Medulla oblongata (tissue), 1 donor: ENCODE measurements around the gene SPOP.
A peak's percentile ranks its signal among the peaks of the same experiment; 100 is the strongest.

Source experiments
- DNase-seq: peaks from one replicate; pipeline ENCODE4 v3.0.0-alpha.2; 2015; ENCODE audit errors: extremely low spot score

Gene SPOP

DNA sequence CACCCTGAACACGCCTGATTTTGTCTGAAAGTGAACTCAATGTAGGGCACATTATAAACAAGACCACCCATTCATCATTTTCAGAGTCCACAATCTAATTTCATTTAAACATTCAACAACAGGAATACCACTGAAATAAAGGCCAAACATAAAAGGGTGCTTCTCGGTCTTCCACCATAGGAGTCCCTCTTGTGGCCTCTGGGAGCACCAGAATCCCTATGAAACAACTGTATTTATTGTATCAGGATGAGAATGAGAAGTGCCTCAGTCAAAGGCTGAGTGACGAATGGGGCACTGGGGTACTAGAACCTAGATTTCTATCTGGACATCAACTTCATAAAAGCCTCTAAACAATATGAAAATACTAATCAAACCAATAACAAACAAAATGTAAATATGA is 61.8 kb downstream of the SPOP start:
- DNase-seq, result peak; percentile 48

DNA sequence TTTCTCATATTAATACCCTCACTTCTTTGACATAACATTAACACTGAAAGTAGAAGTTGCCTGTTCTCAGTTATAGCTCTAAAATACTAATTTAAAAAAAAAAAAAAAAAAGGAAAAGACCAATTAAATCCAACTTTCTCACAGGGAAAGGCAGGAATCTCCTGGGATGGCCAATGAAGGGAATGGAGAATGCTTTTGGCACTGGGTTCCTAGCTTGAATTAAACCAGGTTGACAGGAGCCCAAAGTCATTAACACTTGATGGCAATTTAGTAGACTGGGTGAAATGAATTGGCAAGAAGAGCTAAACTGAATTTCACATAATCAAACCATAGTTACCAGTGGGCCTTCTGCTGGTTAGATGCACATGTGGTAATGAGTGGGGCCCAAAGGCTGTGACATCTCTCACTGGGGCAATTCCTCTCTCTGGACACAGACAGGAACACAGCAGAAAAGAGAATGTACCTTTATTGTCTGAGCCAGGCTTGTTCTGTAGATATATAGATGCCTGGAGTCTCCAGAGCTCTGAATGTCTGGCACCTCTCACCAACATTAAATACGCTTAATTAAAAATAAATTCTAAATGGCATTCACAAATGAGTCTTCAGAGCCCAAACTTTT is 64.6 kb downstream of the SPOP start:
- no peak for DNase-seq

DNA sequence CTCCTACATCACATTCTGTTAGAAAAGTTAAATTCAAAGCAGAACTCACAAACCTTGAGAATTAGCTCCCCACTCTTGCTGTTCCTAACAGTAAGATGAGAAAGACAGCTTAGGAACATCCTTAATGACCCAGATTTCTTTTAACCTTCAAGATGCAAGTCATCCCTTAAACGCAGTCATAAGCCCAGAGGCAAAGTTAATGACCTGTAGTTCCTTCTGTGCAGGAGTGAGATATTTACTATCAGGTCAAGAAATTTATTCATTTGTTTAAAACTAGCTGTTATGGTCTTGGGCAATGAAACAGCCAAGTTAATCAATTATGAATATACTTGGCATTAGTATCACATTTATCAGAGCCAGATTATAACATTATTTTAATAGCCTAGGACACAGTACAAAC is 65.2 kb downstream of the SPOP start:
- no peak for DNase-seq

DNA sequence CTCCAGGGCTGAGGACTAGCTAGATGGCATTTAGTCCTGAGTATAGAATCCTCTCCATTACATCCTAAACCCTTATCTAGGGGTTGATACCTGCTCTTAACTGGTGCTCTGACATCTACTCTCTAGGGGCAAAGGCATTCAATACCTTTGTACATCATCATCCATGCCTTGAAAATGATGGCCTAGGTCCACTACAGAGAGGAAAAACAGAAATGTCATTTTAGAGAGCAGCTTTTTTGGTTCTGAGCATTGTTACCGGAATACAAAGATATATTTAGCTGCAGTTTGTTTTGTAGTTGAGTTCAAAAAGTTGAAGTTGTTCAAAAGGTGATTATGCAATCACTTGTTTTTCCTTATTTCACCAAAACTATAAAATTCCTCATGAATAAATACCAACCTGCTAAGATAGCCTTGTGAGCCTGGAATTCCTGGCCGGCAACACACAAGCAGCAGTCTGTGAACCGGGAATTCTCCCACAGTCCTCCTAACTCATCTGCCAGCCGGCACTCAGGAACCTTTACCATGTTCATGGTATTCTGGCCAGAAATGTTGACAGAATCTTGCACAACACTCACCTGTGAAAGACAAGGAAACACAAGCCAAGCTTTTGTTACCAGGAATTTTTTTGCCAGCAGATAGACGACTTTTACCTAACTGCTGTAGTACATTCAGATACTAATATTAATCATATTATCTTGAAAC is 66.9 kb downstream of the SPOP start:
- no peak for DNase-seq

DNA sequence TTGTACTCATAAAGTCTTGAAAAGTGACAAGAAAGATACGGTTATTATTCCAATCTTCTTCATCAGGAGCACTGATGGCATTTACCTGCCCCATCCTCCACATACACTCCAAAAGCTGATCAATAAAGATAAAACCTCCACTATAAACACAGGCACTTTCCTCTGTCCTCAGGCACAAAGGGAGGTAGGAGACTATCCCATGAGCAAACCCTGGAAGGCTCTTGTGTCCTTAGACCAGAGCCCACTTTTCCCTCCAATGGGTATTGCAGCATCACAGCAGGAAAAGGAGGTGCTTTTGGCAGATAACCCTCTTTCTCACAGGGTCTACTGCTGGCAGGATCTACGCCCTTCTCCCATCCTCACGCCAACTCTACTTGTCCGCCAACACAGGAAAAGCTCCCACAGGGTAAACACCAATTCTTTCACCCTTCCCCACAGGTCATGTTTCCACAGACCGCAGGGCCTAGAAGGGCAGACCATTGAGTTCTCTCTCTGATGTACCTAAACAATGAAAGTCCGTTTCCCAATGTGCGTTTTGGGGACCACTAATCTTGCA is 73.5 kb downstream of the SPOP start:
- DNase-seq, result no peak

DNA sequence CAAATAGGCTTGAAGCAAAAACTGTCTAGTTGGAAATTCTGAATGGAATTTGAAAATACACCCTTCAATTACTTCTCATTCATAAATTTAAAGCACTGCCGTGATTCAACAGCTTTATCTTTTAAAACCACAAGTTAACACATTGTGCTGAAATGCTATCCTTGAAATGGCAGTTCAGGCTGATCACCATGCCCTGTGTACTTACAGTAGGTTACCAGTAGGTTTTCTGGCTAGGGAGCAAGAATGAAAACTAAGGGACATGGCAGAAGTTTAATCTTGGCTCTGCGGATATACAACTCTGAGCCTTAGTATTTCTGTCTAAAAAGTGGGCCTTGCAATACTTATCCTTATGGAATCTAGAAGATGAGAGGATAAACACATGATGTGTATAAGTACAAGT is 74.2 kb downstream of the SPOP start:
- no peak for DNase-seq

DNA sequence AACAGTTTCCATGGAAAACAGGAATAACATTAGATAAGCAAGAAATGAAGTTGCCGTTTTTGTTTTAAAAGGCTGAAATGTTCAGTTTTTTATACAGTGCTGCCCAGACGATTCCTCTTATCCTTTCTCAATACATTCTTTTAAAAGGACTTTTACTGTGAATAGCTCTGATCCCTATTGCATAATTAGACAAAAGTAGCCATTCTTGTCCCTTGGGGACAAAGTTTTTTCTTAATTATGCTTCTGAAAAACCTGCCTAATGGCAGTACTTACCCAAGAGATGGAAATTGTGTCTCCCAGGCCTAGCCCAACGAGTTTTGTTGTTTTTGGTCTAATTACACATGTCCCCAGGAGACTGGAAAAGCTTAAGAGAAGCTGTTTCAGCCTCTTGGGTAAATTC is 74.7 kb downstream of the SPOP start:
- DNase-seq, result no peak

DNA sequence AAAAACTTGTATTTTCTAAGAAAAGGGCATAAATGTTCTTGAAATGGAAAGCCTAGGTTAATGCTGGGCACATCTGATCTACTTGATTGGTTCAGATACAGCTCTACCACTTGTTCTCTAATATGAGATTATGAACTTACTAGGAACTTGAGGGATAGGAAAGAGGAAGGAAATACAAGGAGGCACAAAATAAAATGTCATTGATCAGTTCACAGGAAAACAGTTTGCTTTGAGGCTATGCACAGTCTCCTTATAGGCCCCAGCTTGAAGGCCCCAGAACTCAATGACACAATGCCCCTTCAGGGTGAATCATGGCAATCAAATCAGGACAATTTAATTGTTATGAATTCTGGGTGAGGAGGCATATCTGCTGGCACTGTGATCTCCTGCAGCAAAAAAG is 75.1 kb downstream of the SPOP start:
- no peak for DNase-seq

DNA sequence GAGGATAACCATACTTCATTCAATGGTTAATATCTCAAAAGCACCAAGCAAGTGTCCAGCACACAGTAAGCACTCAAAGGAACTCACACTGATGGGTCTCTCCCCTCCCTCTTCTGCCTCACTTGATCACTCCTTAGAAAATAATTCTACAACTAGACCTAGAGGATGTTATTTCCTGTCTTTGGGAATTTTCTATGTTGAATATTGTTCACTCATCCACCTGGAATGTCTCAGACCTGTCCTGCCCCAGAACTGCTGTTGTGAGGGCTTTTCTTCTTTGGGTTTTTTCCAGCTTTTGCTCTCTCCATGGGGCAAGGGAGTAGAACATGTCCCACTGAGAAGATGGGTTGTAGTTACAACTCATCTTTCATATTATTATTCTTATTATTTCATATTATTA is 76.9 kb downstream of the SPOP start:
- no peak for DNase-seq

DNA sequence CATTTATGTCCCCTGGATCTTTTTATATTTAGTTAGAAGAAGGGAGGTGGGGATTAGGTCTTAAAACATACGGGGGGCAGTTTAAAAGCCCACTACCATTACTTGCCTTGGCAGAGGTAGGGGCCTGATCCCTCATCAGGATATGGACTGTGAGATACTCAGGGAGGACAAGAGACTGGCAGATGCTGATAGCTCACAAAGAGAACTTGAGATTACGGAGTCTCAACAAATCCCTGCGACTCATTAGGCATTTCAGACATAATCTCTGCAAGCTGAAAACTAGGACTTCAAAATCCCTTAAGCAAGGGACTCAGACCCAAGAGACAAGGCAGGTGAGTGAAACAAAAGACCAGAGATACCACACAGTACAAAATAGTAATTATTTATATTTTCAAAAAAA is 79.0 kb downstream of the SPOP start:
- DNase-seq, result no peak

DNA sequence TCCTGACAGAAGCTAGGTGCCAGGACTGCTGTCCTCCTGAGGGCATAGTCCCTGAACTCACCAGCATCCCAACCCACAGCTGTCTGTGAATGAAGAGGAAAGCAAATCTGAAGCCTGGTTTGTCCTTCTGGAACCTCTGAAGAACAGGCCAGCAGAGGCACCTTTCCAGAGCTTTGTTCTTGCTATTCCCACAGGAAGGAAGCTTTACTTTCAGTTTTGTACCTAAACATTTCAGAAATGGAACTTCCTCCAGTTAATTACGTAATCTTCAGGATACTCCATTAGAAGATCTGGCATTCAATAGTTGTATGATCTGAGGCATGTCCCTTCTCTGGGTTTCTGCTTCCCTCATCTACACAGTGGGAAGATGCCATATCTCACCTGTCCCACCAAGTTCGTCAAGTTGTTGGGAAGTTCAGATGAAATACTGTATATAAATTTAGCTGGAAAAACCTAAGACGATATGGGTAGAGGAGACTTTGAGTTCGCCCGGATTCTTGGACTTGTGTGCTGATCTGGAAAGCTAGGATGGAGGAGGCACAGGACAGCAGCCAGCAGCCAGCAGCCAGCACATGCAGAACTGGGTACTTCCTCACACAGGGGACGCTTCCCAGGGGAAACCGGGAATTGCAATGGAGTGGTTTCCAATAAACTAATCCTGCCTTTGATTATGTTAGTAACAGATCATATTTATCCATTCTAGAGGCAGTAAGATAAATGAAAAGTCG is 79.8 kb downstream of the SPOP start:
- DNase-seq, result no peak

DNA sequence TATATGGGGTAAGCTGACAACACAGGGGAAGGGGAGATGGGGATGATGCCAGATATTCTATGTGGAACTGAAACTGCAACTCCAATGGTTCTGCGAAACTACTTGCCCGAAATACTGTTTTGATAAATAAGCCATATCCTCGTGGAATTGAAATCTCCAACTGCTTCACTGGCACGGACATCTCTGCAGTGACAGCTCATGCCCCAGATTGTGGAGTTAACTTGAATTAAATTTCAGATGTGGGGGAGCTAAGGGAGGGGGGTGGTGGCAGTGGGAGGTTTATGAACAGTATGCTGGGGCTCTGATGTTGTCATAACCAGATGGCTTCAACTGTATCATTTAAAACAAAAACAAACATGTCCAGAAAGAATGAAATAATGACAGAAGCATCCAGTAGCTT is 80.5 kb downstream of the SPOP start:
- no peak for DNase-seq

DNA sequence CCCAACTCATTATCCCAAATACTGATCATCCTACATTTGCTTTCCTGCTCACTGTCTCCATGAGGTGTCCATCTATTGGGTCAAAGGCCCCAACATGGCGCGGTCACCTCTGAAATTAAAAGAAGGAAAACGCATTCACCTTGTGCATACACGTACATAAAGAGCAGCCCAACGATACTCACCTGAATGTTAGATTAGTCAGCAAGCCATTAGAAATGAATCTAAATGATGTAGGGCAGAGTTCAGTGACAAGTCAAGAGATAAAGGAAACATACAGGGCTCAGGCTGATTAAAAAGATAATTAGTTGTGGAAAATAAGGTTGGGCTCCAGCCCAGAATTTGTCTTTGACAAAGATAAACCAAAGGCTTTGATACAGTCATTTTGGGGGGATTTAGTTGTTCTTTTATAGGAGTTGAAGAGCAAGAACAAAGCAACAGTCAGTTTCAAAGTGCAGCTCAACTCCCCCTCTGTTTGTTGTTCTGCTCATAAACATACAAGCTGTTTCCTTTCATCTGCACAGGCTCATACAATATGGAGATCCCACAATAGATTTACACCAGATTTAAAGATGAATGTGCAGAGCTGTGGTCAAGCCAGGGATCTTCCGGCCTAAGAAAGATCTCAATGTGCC is 81.2 kb downstream of the SPOP start:
- no peak for DNase-seq

DNA sequence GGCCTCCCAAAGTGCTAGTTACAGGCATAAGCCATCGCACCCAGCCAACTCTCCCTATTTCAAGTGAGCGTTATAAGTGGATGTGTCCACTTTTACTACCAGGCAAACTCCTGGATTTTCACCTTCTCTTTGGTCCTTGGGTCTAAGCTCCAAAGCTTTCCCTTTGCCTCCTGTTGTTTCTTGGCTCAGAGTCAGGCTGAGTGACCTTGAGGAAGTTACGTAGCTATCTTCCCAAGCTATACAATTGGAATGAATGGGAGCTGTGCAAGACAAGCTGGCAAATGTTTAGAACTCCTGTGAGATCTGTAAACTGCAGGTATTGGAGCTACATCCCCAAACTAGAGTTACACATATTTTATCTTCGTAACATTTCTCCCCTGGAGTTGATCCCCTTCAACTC is 81.9 kb downstream of the SPOP start:
- no peak for DNase-seq

DNA sequence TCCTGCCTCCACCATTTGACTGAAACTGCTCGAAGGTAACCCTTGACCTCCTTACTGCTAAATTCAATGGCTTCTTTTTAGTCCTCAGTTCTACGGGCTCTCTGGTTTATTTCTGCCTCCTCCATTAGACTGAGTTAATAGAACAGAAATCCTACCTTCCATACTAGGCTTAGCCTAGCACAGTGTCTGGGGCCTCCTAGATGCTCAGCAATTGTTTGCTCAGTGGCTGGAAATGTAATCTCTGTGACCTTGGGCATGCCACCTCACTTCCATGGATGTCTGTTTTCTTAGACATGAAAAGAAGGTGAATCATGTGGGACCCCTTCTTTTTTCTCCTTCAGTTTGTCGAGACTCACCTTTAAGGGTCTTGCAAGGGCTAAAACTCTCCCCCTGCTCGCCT is 82.6 kb downstream of the SPOP start:
- no peak for DNase-seq

DNA sequence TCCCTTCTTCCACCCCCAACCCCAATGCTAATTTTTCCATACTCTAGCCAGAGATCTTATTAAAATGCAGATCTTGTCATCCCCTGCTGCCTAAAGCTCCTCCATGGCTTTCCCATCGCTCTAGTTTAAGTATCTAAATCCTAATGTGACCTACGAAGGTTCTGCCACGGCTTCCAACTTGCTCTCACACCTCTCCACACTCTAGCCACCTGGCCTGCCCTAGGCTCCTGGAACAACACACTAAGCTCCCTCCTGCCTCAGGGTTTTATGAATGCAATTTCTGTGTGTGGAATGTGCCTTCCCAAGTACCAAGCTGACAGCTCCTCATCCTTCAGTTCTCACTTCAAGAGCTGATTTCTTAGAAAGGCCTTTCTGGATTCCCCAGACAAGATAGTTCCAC is 85.6 kb downstream of the SPOP start:
- no peak for DNase-seq

DNA sequence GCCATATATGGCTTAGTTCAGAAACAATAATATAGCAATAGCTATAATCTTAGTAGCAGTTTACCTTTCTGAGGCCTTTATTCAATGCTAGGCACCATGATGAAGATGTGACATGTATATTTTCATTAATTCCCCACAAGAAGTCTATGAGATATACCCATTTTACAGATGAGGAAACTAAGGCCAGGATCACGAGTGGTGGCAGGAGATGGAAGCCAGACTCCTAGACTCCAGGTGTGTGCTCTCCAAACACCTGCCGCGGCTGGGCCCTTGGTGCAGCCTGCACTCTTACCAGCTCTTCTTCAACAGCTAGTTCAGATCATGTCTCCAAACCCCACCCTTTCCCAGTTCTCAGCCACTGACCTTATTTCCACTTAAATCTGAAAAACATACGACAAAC is 87.0 kb downstream of the SPOP start:
- DNase-seq, result no peak

DNA sequence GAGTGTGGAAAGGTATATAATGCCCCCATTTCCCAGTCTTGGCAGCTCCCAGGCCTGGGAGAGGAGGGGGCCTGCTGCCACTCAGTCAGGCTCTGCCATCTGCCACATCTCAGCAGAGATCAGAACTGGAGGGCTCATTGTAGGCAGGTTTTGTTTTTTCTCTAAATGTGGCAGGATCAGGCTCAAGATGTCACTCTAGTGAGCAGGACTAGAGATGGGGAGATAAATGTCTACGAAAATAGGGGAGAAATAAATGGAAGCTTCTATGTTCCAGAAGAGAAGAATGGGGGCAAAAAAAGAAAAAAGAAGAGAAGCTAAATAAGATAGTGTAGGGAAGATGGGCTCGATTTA is 88.3 kb downstream of the SPOP start:
- no peak for DNase-seq

DNA sequence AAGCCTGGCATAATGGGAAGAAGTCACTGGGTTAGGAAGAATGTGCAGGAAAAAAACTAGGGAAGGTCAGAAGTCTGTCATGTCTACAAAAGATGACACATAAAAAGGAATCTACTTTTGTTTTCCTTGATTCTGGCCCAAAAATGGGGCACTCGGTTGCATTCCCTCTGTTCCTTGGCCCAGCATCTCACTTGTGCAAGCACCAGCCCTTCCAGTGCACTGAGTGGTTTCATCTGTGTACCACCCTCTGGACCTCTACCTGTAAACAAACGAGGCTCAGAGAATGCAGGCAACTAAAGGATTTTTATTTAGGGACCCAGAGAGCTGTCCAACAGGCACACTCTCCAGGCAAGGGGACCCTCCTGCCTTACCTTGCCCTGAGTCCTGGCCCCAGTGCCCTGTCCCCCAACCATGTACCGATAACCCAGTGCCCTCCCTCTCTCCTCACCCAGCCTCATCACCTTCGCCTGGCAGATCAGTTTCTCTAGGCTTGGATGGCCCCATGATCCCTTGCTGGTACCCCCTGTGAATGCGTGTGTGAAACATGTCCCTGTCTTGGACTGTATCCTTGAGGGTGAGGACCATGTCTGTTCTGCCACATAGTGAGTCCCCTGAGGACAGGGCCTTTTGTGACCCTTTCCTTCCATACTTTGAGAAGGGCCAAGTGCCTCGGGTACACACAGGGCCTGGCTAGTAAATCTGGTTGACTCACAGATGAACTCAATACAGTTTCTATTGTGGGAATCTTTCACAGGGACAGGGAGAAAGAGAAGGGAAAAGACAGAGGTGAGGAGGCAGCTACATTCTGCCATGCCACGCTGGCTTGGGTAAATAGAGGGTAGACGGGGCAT is 88.9 kb downstream of the SPOP start:
- no peak for DNase-seq

DNA sequence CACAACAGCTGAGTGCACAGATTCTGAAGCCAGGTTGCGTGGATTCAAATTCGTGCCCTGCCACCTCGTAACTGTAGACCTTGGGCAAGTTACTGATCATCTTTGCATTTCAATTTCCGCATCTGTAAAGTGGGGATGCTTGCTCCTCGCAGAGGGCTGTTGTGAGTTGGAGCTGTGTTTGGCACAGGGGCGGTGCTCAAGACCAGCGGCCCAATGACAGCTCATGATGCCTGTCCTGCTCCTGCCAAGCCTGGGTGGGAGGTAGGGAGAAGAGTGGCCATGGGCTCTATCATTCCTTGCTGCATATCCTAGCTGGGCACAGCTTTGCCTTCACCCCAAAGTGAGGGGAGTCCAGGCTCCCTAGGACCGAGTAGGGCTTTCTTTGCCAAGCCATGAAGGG is 89.6 kb downstream of the SPOP start:
- DNase-seq, result no peak

DNA sequence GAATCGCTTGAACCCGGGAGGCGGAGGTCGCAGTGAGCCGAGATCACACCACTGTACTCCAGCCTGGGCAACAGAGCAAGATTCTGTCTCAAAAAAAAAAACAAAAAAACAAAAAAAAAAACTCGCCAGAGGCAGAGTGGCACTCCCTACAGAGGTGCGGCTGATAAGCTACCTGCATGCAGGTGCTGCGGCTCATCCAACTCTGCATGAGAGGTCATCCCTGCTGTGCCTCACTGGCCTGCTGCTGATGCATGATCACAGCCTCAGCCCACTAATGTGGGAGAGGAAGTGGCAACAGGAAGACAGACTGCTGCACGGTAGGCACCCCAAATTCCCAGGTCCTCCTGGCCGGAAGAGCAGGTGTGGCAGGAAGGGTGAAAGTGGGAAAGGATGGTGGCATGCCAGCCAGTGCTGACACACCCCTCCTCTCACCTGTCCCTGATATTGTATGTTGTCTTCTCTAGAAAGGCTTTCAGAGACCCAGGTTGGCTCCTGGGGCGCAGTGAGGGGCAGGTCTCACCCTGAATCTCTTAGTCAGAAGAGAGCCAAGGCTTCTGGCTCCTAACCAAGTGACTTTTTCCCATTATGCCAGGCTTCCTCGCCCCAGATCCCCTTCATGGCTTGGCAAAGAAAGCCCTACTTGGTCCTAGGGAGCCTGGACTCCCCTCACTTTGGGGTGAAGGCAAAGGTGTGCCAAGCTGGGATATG is 90.4 kb downstream of the SPOP start:
- DNase-seq, result no peak
